ENCODE data around the gene STT3A.

DNA sequence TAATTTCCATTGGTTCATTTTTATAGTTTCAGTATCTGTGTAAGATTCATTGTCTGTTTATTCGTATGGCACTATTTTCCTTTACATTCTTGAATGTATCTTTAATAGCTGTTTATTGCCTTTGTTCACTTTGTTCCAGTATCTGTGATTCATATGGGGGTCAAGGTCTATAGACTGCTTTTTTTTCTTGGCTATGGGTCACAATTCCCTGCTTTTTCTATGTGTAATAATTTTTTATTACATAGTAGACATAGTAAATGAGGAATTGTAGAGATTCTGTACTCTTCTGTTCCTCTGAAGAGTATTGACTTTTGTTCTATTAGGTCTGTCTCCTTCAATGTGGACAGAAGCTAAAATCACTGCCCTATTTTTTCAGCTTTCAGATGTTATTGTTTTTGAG is 77.5 kb downstream of the STT3A start:
- TF ChIP-seq, protein P1, sequence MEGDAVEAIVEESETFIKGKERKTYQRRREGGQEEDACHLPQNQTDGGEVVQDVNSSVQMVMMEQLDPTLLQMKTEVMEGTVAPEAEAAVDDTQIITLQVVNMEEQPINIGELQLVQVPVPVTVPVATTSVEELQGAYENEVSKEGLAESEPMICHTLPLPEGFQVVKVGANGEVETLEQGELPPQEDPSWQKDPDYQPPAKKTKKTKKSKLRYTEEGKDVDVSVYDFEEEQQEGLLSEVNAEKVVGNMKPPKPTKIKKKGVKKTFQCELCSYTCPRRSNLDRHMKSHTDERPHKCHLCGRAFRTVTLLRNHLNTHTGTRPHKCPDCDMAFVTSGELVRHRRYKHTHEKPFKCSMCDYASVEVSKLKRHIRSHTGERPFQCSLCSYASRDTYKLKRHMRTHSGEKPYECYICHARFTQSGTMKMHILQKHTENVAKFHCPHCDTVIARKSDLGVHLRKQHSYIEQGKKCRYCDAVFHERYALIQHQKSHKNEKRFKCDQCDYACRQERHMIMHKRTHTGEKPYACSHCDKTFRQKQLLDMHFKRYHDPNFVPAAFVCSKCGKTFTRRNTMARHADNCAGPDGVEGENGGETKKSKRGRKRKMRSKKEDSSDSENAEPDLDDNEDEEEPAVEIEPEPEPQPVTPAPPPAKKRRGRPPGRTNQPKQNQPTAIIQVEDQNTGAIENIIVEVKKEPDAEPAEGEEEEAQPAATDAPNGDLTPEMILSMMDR (IDR thresholded peaks at IDR 0.05): no peak
- TF ChIP-seq POLR2A (IDR thresholded peaks at IDR 0.05): no peak
